RWPE2 (cell line): ENCODE data around the gene NBPF4.

ENCODE experiments used
- ATAC-seq: fragments of 200-7000 bp; cut with Tn5 transposase; 3 replicates; pipeline ENCODE4 v1.9.1; 2021; ENCODE audit warnings: low read depth
- DNase-seq: peaks from one replicate; pipeline ENCODE4 v3.0.0-alpha.2; 2020; ENCODE audit warnings: low spot score
- H3K27ac ChIP-seq: fragments of 450-650 bp; 2 replicates; pipeline ENCODE4 v1.5.1; 2017; ENCODE audit warnings: mild to moderate bottlenecking; ENCODE audit not compliant: poor library complexity, severe bottlenecking
- H3K27me3 ChIP-seq: fragments of 250-450 bp; sonication (Bioruptor Pico); 2 replicates; pipeline ENCODE4 v1.5.1; 2021; ENCODE audit warnings: mild to moderate bottlenecking, moderate library complexity; ENCODE audit not compliant: insufficient read depth, poor library complexity, severe bottlenecking
- H3K36me3 ChIP-seq: fragments of 250-450 bp; sonication (Bioruptor Pico); 2 replicates; pipeline ENCODE4 v1.5.1; 2020; ENCODE audit warnings: low read depth, mild to moderate bottlenecking, moderate library complexity
- H3K4me1 ChIP-seq: fragments of 250-450 bp; sonication (Bioruptor Pico); 2 replicates; pipeline ENCODE4 v1.5.1; 2021; ENCODE audit warnings: mild to moderate bottlenecking, moderate library complexity; ENCODE audit not compliant: insufficient read depth, poor library complexity, severe bottlenecking
- H3K4me3 ChIP-seq: fragments of 250-450 bp; sonication (Bioruptor Pico); 2 replicates; pipeline ENCODE4 v1.5.1; 2021; ENCODE audit warnings: mild to moderate bottlenecking, moderate library complexity; ENCODE audit not compliant: severe bottlenecking
- H3K9me3 ChIP-seq: fragments of 250-450 bp; sonication (Bioruptor Pico); 2 replicates; pipeline ENCODE4 v1.5.1; 2021; ENCODE audit warnings: mild to moderate bottlenecking, moderate library complexity; ENCODE audit not compliant: severe bottlenecking
- CTCF ChIP-seq: fragments of 450-650 bp; IDR thresholded peaks from one replicate; pipeline ENCODE4 v1.5.1; 2017; ENCODE audit warnings: mild to moderate bottlenecking, moderate library complexity; ENCODE audit not compliant: poor library complexity, severe bottlenecking

The NBPF4 gene

GRCh38 chr1:108182959-108183700 is 60.7 kb downstream of the NBPF4 start:
- DNase-seq (no peak), ATAC-seq (no peak)
- peaks cover 5% of the 10 kb centered on the region for H3K9me3 ChIP-seq
- no peak for TF ChIP-seq CTCF
- no peaks in the 10 kb centered on the region for H3K27me3 ChIP-seq
- H3K4me1 ChIP-seq: peaks cover 13% of the 10 kb centered on the region
- H3K27ac ChIP-seq: peak overlapping the region; percentile 33
- no peak overlapping the region for H3K4me3 ChIP-seq
- H3K36me3 ChIP-seq: peaks cover 85% of the 10 kb centered on the region

GRCh38 chr1:108179018-108179417 is 64.9 kb downstream of the NBPF4 start:
- Histone ChIP-seq H3K27me3 (no peaks in the 10 kb centered on the region), H3K36me3 (peaks cover 95% of the 10 kb centered on the region), H3K4me1 (peaks cover 13% of the 10 kb centered on the region), H3K4me3 (no peak overlapping the region), H3K27ac (no peak overlapping the region), H3K9me3 (peaks cover 13% of the 10 kb centered on the region)
- no peak for ATAC-seq
- no peak for TF ChIP-seq CTCF
- DNase-seq: no peak
